ENCODE measurements around the gene ADAMTS5. TPM values are rescaled to one million over a fixed set of nuclear protein-coding genes. Genes with fewer than 3 reads are reported as not detected.

The ADAMTS5 gene
- total RNA-seq, 1 donor from 2014 or later = 20.4 TPM

DNA sequence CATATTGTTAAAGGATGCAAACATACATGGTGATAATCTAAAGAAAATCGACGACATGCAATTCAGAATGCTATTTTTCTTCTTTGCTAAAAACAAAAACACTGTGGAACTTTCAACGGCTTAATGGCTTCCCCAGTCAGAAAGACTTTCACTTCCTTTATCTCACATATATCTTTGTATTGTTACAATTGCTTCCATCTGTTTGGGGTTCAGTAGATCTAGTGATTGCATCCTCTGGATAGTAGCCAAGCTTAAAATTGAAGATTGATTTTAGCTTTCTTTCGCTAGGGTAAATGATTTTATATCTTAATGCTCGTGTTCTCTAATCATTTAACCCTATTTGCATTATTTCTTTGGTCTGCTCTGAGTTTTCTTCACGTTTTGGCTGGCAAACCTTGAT is 89.9 kb downstream of the ADAMTS5 start:
- intact Hi-C loops (cut with DNase I) = no loop called here
- H3K27me3 ChIP-seq = no peaks in the 10 kb centered on the region
- no peaks in the 10 kb centered on the region for H3K36me3 ChIP-seq
- DNase-seq (ENCODE audit: extremely low spot score in 2 of 2) = no peak
- no peak overlapping the region for H3K4me3 ChIP-seq
- TF ChIP-seq, protein P1, sequence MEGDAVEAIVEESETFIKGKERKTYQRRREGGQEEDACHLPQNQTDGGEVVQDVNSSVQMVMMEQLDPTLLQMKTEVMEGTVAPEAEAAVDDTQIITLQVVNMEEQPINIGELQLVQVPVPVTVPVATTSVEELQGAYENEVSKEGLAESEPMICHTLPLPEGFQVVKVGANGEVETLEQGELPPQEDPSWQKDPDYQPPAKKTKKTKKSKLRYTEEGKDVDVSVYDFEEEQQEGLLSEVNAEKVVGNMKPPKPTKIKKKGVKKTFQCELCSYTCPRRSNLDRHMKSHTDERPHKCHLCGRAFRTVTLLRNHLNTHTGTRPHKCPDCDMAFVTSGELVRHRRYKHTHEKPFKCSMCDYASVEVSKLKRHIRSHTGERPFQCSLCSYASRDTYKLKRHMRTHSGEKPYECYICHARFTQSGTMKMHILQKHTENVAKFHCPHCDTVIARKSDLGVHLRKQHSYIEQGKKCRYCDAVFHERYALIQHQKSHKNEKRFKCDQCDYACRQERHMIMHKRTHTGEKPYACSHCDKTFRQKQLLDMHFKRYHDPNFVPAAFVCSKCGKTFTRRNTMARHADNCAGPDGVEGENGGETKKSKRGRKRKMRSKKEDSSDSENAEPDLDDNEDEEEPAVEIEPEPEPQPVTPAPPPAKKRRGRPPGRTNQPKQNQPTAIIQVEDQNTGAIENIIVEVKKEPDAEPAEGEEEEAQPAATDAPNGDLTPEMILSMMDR (IDR thresholded peaks at IDR 0.05) = no peak
- TF ChIP-seq POLR2A (IDR thresholded peaks at IDR 0.05) (no peak), POLR2AphosphoS5 (IDR thresholded peaks at IDR 0.05; ENCODE audit: insufficient read depth in 1 of 2, low read depth in 1 of 2) (no peak)
- peaks cover 4% of the 10 kb centered on the region for H3K9me3 ChIP-seq
- H3K4me1 ChIP-seq = no peaks in the 10 kb centered on the region
- H3K27ac ChIP-seq = no peak overlapping the region

DNA sequence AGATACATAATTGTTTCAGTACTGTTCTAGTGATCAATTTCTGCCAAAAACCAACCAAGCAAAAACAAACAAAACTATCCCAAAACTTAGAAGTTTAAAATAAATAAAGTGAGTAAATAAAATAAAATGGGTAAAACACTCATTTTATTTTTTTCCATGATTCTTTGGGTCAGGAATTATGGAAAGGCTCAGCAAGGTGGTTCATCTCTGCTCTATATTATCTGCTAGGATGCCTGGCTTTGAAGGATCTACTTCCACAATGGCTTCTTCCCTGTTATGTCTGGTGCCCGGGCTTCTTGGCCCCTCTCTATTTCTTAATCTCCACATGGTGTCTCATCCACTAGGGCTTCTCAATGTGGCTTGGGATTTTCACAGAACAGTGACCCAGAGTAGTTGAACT is 92.5 kb downstream of the ADAMTS5 start:
- no peaks in the 10 kb centered on the region for H3K36me3 ChIP-seq
- H3K4me3 ChIP-seq = no peak overlapping the region
- no peaks in the 10 kb centered on the region for H3K27me3 ChIP-seq
- no peaks in the 10 kb centered on the region for H3K4me1 ChIP-seq
- TF ChIP-seq POLR2AphosphoS5 (IDR thresholded peaks at IDR 0.05; ENCODE audit: insufficient read depth in 1 of 2, low read depth in 1 of 2) (no peak), POLR2A (IDR thresholded peaks at IDR 0.05) (no peak)
- TF ChIP-seq, protein P1 (IDR thresholded peaks at IDR 0.05) = no peak
- no peak for DNase-seq (ENCODE audit: extremely low spot score in 2 of 2)
- intact Hi-C loops (cut with DNase I) = no loop called here
- no peak overlapping the region for H3K27ac ChIP-seq
- peaks cover 4% of the 10 kb centered on the region for H3K9me3 ChIP-seq

Small RNA genes lying within 50 kb of the gene (microRNA-seq; reads per million reads assigned to microRNA genes)
- gene MIR4759 (ENCODE audit: borderline number of aligned reads, borderline replicate concordance) = not detected

Small RNA genes lying within 50 kb of the gene (small RNA-seq; reads per million reads assigned to genes)
- gene MIR4759 = not detected

Other genes starting within 250 kb of the ADAMTS5 start
- gene ADAMTS1, start 121.7 kb downstream of the ADAMTS5 start, total RNA-seq = 241 TPM